Measurements from ENCODE around the gene SMARCA4.

SMARCA4 gene

DNA sequence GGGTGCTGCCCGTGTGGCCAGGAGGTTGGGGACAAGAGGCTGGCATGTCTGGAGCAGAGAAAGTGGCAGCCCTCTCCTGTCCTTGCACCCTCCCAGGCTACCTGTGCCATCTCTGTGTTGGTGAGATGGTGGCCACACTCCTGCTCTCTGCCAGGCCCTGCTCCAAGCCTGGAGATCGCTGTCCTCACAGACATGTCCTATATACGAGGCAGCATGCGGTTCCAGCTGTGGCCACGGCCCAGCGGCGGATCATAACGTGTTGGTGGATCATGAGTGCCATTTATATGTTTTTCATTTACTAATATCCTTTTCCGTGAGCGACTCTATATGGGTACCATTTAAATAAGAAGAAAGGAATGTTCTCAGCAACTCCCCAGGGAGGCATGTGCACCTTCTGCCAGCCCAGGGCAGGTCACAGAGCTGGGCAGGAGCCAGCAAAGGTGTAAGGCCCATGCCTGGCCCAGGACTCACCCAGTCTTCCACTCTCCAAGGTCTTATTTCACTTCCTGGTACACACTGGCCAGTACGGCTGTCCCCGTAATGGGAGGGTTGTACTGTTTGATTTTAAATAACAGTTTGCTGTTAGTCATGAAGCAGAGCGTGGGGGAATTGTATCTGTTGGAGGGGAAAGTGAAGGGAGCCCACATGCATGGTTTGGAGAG, 81.3 kb downstream of the SMARCA4 start:
- no peak for DNase-seq (ENCODE audit: low spot score in 2 of 2)
- Mint-ChIP-seq H3K4me3 (no peak overlapping the region), H3K9me3 (no peaks in the 10 kb centered on the region), H3K27me3 (no peaks in the 10 kb centered on the region), H3K4me1 (no peaks in the 10 kb centered on the region), H3K27ac (ENCODE audit: low read depth) (no peak overlapping the region), H3K36me3 (ENCODE audit: insufficient read depth) (peaks cover 26% of the 10 kb centered on the region)
- ATAC-seq (replicated peaks; ENCODE audit: extremely low read depth, poor library complexity, severe bottlenecking) = no peak

DNA sequence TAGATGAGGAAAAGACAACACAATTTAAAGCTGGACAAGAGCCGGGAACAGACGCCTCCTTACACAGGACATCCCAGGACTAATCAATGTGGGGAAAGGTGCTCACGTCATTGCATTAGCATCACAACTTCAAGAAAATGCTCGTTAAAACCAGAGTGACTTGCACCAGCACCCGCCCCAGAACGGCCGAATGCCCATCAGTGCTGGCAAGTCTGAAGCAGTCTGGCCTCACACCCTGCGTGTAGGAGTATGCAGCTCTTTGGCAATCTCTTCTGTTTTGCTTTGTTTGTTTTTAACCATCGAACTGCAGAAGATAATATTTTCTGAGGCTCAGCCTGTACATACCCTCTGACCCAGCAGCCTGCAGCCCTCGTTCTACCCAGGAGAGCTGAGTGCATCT, 83.6 kb downstream of the SMARCA4 start:
- Mint-ChIP-seq H3K27me3 (no peaks in the 10 kb centered on the region), H3K9me3 (no peaks in the 10 kb centered on the region), H3K27ac (ENCODE audit: low read depth) (no peak overlapping the region), H3K36me3 (ENCODE audit: insufficient read depth) (peaks cover 20% of the 10 kb centered on the region), H3K4me1 (peaks cover 12% of the 10 kb centered on the region), H3K4me3 (no peak overlapping the region)
- no peak for DNase-seq (ENCODE audit: low spot score in 2 of 2)
- ATAC-seq (replicated peaks; ENCODE audit: extremely low read depth, poor library complexity, severe bottlenecking) = no peak

DNA sequence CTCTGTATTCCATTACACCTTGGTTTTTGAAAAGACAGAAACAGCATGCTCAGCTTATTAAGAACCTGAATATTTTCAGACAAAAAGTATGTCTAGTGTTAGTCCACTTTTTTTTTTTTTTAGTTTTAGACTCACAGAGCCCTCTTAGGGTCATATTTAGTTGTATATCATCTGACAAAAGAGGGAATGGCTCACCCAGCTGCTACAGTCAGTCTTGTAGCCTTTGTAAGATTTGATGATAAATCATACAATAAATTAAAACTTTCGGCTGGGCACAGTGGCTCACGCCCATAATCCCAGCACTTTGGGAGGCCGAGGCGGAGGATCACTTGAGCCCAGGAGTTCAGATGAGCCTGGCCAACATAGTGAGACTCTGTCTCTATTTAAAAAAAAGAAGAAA, 84.7 kb downstream of the SMARCA4 start:
- DNase-seq (ENCODE audit: low spot score in 2 of 2) (no peak), ATAC-seq (replicated peaks; ENCODE audit: extremely low read depth, poor library complexity, severe bottlenecking) (no peak)
- no peaks in the 10 kb centered on the region for H3K9me3 Mint-ChIP-seq
- no peak overlapping the region for H3K4me3 Mint-ChIP-seq
- peaks cover 16% of the 10 kb centered on the region for H3K36me3 Mint-ChIP-seq (ENCODE audit: insufficient read depth)
- H3K27ac Mint-ChIP-seq (ENCODE audit: low read depth) = peak overlapping the region; percentile 51
- H3K4me1 Mint-ChIP-seq = peaks cover 16% of the 10 kb centered on the region
- H3K27me3 Mint-ChIP-seq = no peaks in the 10 kb centered on the region

DNA sequence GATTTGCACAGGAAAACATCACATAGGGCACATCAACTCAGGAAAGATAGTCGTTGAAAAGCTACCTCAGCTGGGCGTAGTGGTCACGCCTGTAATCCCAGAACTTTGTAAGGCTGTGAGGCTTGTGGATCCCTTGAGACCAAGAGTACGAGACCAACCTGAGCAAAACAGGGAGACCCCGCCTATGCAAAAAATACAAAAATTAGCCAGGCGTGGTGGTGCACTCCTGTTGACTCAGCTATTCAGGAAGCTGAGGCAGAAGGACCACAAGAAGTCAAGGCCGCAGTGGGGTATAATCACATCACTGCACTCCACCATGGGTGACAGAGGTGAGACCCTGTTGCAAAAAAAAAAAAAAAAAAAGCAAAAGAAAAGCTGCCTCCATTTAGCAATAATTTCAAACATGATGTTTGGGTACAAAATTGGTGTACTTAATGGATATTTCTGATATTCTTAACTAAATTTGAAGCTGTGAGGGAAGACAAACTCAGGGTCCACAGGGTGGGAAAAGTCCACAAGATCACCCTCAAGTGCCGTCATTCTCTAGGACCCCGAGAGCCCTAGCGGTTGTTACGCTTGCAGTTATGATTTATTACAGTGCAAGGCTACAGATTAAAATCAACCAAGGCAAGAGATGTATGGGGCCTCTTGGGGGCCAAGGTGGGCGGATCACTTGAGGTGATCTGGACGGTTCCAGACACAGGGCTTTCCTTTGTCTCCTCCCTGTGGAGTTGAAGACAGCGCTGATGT, 86.0 kb downstream of the SMARCA4 start:
- Mint-ChIP-seq H3K36me3 (ENCODE audit: insufficient read depth) (peaks cover 16% of the 10 kb centered on the region), H3K4me1 (peaks cover 17% of the 10 kb centered on the region), H3K27me3 (no peaks in the 10 kb centered on the region), H3K27ac (ENCODE audit: low read depth) (peak overlapping the region; percentile 51), H3K9me3 (no peaks in the 10 kb centered on the region), H3K4me3 (no peak overlapping the region)
- no peak for DNase-seq (ENCODE audit: low spot score in 2 of 2)
- ATAC-seq (replicated peaks; ENCODE audit: extremely low read depth, poor library complexity, severe bottlenecking) = no peak

DNA sequence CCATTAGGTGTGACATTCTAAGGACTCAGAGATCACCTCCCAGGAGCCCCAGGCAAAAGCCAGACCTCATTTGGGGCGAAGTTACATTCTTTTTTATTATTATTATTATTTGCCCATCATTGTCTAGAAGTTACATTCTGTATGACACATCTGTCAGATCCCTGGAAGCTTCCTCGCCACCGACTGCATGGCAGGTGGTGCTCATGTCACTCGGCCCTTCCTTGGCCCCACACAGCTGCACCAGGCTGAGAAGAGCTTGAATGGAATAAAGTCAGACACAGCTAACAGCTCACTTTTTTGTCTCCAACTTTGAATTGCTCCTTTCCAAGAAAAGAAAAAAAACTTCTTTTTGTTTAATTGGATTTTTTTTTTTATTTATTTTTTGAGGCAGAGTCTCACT, 87.0 kb downstream of the SMARCA4 start:
- Mint-ChIP-seq H3K36me3 (ENCODE audit: insufficient read depth) (peaks cover 14% of the 10 kb centered on the region), H3K9me3 (no peaks in the 10 kb centered on the region), H3K27me3 (no peaks in the 10 kb centered on the region), H3K27ac (ENCODE audit: low read depth) (peak overlapping the region; percentile 93), H3K4me1 (peaks cover 22% of the 10 kb centered on the region), H3K4me3 (no peak overlapping the region)
- DNase-seq (ENCODE audit: low spot score in 2 of 2) = no peak
- no peak for ATAC-seq (replicated peaks; ENCODE audit: extremely low read depth, poor library complexity, severe bottlenecking)

DNA sequence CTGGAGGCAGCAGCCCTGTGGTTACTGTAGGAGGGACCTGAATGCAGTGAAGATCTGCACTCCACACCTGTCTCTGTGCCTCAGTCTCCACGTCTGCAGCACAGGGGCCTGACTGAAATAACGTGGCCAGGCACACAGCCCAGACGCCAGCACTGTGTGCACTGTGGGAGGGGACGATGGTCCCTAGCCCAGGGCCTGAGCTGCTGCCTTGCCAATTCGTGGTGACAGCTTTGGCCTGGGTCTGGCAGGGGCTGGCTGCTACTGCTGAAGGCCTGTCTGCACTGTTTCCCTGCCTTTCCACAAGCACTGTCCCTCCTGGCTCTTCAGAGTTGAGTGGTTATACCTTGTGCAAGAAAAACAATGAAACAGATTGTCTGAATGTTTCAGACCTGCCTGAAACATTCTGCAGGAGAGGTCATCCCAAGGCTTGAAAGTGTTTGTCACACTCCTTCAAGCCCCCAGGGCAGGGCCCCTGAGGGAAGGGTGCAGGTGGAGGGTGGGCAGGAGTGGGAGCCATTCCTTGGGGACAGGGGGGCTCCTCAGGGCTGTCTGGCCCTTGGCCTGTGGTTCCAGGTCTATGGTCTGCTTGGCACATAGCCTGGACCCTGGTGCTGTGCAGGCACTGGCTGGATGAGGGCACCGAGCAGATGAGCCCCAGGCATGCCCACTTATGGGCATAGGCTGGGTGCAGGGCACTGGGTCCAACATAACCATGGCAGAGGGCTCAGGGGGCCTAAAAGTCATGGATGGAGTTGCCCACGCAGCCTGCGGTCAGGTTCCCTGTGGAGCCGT, 89.7 kb downstream of the SMARCA4 start:
- H3K4me3 Mint-ChIP-seq = no peak overlapping the region
- ATAC-seq (replicated peaks; ENCODE audit: extremely low read depth, poor library complexity, severe bottlenecking) = no peak

DNA sequence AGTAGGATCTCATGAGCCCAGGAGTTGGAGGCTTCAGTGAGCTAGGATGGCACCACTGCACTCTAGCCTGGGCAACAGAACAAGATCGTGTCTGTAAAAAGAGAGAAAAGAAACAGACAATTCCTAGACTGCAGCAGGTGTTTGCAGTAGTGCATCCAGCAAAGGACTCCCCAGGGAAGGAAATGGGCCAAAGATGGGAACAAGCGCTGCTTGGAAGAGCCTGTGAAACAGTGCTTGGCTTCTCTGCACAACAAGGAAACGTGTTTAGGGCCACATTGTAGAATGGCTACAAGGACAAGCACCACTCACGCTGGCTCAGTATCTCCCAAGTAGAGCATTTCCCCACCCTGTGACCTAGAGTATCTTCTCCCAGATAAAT, 93.0 kb downstream of the SMARCA4 start:
- ATAC-seq (replicated peaks; ENCODE audit: extremely low read depth, poor library complexity, severe bottlenecking) (no peak), DNase-seq (ENCODE audit: low spot score in 2 of 2) (no peak)
- H3K27ac Mint-ChIP-seq (ENCODE audit: low read depth) = no peak overlapping the region
- no peaks in the 10 kb centered on the region for H3K9me3 Mint-ChIP-seq
- no peaks in the 10 kb centered on the region for H3K27me3 Mint-ChIP-seq
- peaks cover 4% of the 10 kb centered on the region for H3K36me3 Mint-ChIP-seq (ENCODE audit: insufficient read depth)
- peaks cover 16% of the 10 kb centered on the region for H3K4me1 Mint-ChIP-seq
- no peak overlapping the region for H3K4me3 Mint-ChIP-seq

More for the DNA sequence above, 89.7 kb downstream of the SMARCA4 start:
- no peaks in the 10 kb centered on the region for H3K9me3 Mint-ChIP-seq
- no peaks in the 10 kb centered on the region for H3K27me3 Mint-ChIP-seq
- H3K4me1 Mint-ChIP-seq = peaks cover 22% of the 10 kb centered on the region
- no peak for DNase-seq (ENCODE audit: low spot score in 2 of 2)
- H3K36me3 Mint-ChIP-seq (ENCODE audit: insufficient read depth) = peaks cover 4% of the 10 kb centered on the region
- H3K27ac Mint-ChIP-seq (ENCODE audit: low read depth) = peak overlapping the region; percentile 22

DNA sequence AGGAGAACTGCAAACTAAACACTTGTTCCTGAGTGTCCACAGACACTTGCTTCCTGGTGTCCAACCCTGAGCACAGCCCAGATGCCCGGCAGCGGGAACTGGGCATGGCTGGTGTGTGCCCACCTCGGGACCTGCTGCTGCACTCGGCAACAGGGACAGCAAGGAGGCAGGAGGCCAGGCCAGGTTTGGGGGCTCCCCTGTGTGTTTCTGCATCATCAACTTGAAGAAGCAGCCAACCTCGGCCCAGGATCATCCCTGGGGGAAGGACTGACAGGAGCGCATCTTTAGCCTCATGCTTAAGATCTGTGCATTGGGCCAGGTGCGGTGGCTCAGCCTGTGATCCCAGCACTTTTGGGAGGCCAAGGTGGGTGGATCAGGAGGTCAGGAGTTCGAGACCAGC, 93.4 kb downstream of the SMARCA4 start:
- DNase-seq (ENCODE audit: low spot score in 2 of 2) = no peak
- Mint-ChIP-seq H3K9me3 (no peaks in the 10 kb centered on the region), H3K27ac (ENCODE audit: low read depth) (no peak overlapping the region), H3K4me3 (no peak overlapping the region), H3K4me1 (peaks cover 12% of the 10 kb centered on the region), H3K27me3 (no peaks in the 10 kb centered on the region), H3K36me3 (ENCODE audit: insufficient read depth) (peaks cover 5% of the 10 kb centered on the region)
- no peak for ATAC-seq (replicated peaks; ENCODE audit: extremely low read depth, poor library complexity, severe bottlenecking)

DNA sequence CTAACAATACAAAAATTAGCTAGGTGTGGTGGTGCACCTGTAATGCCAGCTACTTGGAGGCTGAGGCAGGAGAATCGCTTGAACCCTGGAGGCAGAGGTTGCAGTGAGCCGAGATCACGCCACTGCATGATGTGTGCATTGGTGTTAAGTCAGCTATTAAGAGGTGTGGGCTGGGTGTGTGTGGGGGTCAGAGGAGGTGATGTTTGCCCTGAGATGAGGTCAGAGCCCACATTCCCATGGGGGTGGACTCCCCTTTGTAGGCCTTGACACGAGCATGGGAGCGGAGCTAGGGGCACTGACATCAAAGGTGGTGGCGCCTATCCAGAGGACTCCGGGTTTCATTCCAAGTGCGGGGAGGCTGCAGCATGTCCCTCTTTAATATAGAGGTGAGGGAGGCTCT, 93.8 kb downstream of the SMARCA4 start:
- Mint-ChIP-seq H3K4me1 (peaks cover 8% of the 10 kb centered on the region), H3K36me3 (ENCODE audit: insufficient read depth) (peaks cover 6% of the 10 kb centered on the region), H3K27me3 (no peaks in the 10 kb centered on the region), H3K9me3 (no peaks in the 10 kb centered on the region), H3K27ac (ENCODE audit: low read depth) (no peak overlapping the region), H3K4me3 (no peak overlapping the region)
- ATAC-seq (replicated peaks; ENCODE audit: extremely low read depth, poor library complexity, severe bottlenecking) (no peak), DNase-seq (ENCODE audit: low spot score in 2 of 2) (no peak)

DNA sequence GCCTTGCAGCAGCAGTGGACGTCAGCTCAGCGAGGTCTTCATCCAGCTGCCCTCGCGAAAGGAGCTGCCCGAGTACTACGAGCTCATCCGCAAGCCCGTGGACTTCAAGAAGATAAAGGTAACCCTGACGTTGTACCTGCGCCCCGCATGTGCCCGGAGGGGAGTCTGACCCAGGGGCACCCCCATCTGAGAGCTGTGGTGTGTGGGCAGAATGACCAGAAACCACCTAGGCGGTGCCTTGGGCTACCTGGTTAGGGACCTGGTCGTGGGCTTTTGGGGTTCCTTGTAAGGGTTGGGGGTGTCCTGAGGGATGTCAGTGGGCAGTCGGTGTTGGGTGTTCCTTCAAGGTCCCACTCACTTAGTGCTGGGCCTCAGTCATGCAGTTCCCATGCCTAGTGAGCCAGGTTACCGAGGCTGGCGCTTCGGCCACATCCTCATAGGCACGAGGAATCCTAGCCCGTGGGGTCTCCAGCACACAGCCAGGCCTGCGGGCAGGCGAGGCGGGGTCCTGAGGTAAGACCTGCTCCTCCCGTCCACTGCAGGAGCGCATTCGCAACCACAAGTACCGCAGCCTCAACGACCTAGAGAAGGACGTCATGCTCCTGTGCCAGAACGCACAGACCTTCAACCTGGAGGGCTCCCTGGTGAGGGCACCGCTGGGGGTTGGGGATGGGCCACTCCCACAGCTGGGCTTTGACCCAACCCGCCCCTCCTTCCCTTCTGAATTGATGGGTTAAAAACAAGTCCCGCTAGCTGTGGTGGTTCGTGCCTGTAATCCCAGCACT, 97.6 kb downstream of the SMARCA4 start:
- no peaks in the 10 kb centered on the region for H3K27me3 Mint-ChIP-seq
- no peak overlapping the region for H3K27ac Mint-ChIP-seq (ENCODE audit: low read depth)
- no peaks in the 10 kb centered on the region for H3K4me1 Mint-ChIP-seq
- DNase-seq (ENCODE audit: low spot score in 2 of 2) = no peak
- ATAC-seq (replicated peaks; ENCODE audit: extremely low read depth, poor library complexity, severe bottlenecking) = no peak
- peaks cover 18% of the 10 kb centered on the region for H3K36me3 Mint-ChIP-seq (ENCODE audit: insufficient read depth)
- H3K4me3 Mint-ChIP-seq = no peak overlapping the region
- no peaks in the 10 kb centered on the region for H3K9me3 Mint-ChIP-seq

DNA sequence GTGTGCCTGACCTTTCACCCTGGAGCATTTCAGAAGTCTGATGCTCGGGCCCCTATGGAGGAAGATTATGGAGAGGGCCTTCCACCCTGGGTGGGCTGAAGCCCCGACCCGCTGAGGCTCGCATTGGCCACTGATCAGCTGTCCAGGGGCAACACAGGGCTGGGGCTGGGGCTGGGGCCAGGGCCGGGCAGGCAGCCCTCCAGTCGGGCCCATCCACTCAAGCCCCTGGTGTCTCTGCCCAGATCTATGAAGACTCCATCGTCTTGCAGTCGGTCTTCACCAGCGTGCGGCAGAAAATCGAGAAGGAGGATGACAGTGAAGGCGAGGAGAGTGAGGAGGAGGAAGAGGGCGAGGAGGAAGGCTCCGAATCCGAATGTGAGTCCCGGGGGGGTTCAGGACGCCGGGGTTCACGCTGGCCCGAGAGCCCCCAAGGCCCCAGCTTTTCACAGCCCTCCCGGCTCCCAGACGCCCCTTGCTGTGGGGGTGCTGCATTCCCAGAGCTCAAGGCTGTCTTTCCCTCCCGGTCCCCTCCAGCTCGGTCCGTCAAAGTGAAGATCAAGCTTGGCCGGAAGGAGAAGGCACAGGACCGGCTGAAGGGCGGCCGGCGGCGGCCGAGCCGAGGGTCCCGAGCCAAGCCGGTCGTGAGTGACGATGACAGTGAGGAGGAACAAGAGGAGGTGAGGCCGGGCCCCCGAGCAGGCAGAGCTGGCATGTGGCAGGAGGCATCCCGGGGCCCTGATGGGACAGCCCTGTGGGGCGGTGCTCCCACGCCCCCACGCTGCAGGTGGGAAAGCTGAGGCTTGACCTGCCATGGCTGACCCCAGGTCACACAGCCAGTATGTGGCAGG, 98.9 kb downstream of the SMARCA4 start:
- no peaks in the 10 kb centered on the region for H3K9me3 Mint-ChIP-seq

More for the DNA sequence above, 98.9 kb downstream of the SMARCA4 start:
- H3K4me1 Mint-ChIP-seq = no peaks in the 10 kb centered on the region
- H3K27ac Mint-ChIP-seq (ENCODE audit: low read depth) = no peak overlapping the region
- H3K36me3 Mint-ChIP-seq (ENCODE audit: insufficient read depth) = peaks cover 20% of the 10 kb centered on the region
- ATAC-seq (replicated peaks; ENCODE audit: extremely low read depth, poor library complexity, severe bottlenecking) (no peak), DNase-seq (ENCODE audit: low spot score in 2 of 2) (no peak)
- H3K27me3 Mint-ChIP-seq = no peaks in the 10 kb centered on the region
- H3K4me3 Mint-ChIP-seq = no peak overlapping the region

All from central memory CD8-positive, alpha-beta T cell (primary cell).